ENCODE results near the gene IMPDH2.

IMPDH2 gene

GRCh38 chr3:49028673-49029562 lies at the start of gene IMPDH2:
IMPDH2 (minus strand) TSS chr3:49029398; CDS start chr3:49029350, 48 bp downstream.
- Histone ChIP-seq H3K27ac (ENCODE audit: low read length) (peak within 1 kb of the TSS; percentile 96), H3K27me3 (ENCODE audit: control insufficient read depth in 1 of 2, insufficient read depth in 2 of 2, low read length in 2 of 2) (no peaks in the 10 kb centered on the region), H3K9me3 (ENCODE audit: control insufficient read depth in 2 of 2, low read length in 2 of 2) (no peaks in the 10 kb centered on the region), H3K4me1 (ENCODE audit: control insufficient read depth, insufficient read depth, low read length) (peaks cover 17% of the 10 kb centered on the region), H3K36me3 (ENCODE audit: control insufficient read depth in 2 of 2, insufficient read depth in 2 of 2, low read length in 2 of 2) (peaks cover 45 to 53% of the 10 kb centered on the region in 2 donors), H3K9ac (ENCODE audit: low read length in 2 of 2) (peak within 1 kb of the TSS; percentile 87 to 96), H3K4me3 (ENCODE audit: low read length in 2 of 2) (peak within 1 kb of the TSS; percentile 45 to 84)

DNA sequence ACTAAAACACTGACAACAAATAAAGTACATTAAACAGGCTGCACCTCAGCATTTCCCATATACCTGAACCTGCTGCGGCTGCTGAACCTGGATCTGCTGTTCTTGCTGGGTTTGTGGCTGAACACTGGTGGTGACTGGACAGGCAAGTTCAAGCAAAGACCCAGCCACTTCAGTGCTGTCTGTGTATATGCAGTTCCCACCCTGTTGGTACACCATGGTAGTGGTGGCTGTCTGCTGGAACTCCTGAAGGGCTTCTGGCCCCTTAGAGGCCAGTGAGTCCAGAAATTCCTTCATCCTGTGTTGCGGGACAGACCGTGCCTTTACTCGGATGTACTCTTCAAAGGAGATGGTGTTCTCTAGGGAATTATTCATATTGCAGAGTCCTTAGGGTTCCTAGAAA lies 47.4 kb upstream of the IMPDH2 start:
- Histone ChIP-seq H3K9ac (ENCODE audit: low read length in 2 of 2) (no peak overlapping the region), H3K4me3 (ENCODE audit: low read length in 2 of 2) (no peak overlapping the region), H3K9me3 (ENCODE audit: control insufficient read depth in 2 of 2, low read length in 2 of 2) (no peaks in the 10 kb centered on the region), H3K27me3 (ENCODE audit: control insufficient read depth in 1 of 2, insufficient read depth in 2 of 2, low read length in 2 of 2) (no peaks in the 10 kb centered on the region), H3K27ac (ENCODE audit: low read length) (no peak overlapping the region), H3K4me1 (ENCODE audit: control insufficient read depth, insufficient read depth, low read length) (no peaks in the 10 kb centered on the region), H3K36me3 (ENCODE audit: control insufficient read depth in 2 of 2, insufficient read depth in 2 of 2, low read length in 2 of 2) (peaks cover 31 to 34% of the 10 kb centered on the region in 2 donors)

DNA sequence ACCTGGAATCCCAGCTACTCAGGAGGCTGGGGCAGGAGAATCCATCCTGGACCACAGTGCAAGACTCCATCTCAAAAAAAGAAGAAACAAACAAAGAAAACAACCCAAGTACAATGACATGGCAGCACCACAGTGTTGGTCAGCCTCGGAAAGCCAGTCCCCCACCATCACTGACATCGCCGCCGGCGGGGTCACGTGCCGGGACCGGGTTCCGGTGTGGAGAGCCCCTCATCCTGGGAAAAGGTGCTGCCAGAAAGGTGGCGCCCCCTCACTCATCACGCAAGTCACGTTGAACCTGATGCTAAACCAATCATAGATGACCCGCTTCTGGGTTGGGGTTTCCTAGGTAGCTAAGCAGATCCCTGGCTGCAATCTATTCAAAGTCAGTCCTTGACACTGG lies 46.9 kb upstream of the IMPDH2 start:
- H3K27ac ChIP-seq (ENCODE audit: low read length), result no peak overlapping the region
- H3K9ac ChIP-seq (ENCODE audit: low read length in 2 of 2), result no peak overlapping the region
- no peaks in the 10 kb centered on the region for H3K4me1 ChIP-seq (ENCODE audit: control insufficient read depth, insufficient read depth, low read length)
- H3K9me3 ChIP-seq (ENCODE audit: control insufficient read depth in 2 of 2, low read length in 2 of 2), result no peaks in the 10 kb centered on the region
- H3K4me3 ChIP-seq (ENCODE audit: low read length in 2 of 2), result no peak overlapping the region
- H3K36me3 ChIP-seq (ENCODE audit: control insufficient read depth in 2 of 2, insufficient read depth in 2 of 2, low read length in 2 of 2), result peaks cover 34 to 39% of the 10 kb centered on the region in 2 donors
- no peaks in the 10 kb centered on the region for H3K27me3 ChIP-seq (ENCODE audit: control insufficient read depth in 1 of 2, insufficient read depth in 2 of 2, low read length in 2 of 2)

GRCh38 chr3:49058011-49058410 lies 28.8 kb upstream of the IMPDH2 start:
- Histone ChIP-seq H3K9ac (ENCODE audit: low read length in 2 of 2) (no peak overlapping the region), H3K27me3 (ENCODE audit: control insufficient read depth in 1 of 2, insufficient read depth in 2 of 2, low read length in 2 of 2) (no peaks in the 10 kb centered on the region), H3K4me3 (ENCODE audit: low read length in 2 of 2) (no peak overlapping the region), H3K4me1 (ENCODE audit: control insufficient read depth, insufficient read depth, low read length) (peaks cover 4% of the 10 kb centered on the region), H3K36me3 (ENCODE audit: control insufficient read depth in 2 of 2, insufficient read depth in 2 of 2, low read length in 2 of 2) (peaks cover 31 to 35% of the 10 kb centered on the region in 2 donors), H3K27ac (ENCODE audit: low read length) (no peak overlapping the region), H3K9me3 (ENCODE audit: control insufficient read depth in 2 of 2, low read length in 2 of 2) (no peaks in the 10 kb centered on the region)

DNA sequence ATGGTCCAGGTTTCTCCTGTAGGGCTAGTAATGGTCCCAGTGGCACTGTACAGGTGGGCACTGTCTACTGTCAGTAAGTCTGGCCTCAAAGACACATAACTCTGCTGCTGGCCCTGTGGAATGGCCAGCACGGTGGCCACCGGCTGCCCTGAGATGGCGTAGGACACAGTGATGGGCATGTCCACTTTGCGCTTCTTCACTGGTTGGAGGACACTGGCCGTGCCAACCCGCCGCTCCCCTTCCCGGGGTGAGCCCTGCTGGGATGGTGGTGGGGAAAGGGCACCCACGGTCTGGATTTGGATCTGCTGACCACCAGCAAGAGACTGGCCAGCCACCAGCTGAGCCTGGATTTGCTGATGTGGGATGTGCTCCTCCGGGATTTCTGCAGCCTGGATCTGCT lies 28.1 kb upstream of the IMPDH2 start:
- Histone ChIP-seq H3K27ac (ENCODE audit: low read length) (no peak overlapping the region), H3K9ac (ENCODE audit: low read length in 2 of 2) (no peak overlapping the region), H3K9me3 (ENCODE audit: control insufficient read depth in 2 of 2, low read length in 2 of 2) (no peaks in the 10 kb centered on the region), H3K27me3 (ENCODE audit: control insufficient read depth in 1 of 2, insufficient read depth in 2 of 2, low read length in 2 of 2) (no peaks in the 10 kb centered on the region), H3K4me1 (ENCODE audit: control insufficient read depth, insufficient read depth, low read length) (peaks cover 4% of the 10 kb centered on the region), H3K36me3 (ENCODE audit: control insufficient read depth in 2 of 2, insufficient read depth in 2 of 2, low read length in 2 of 2) (peaks cover 35 to 37% of the 10 kb centered on the region in 2 donors), H3K4me3 (ENCODE audit: low read length in 2 of 2) (no peak overlapping the region)

GRCh38 chr3:49054344-49054862 lies 25.2 kb upstream of the IMPDH2 start:
- peaks cover 4% of the 10 kb centered on the region for H3K4me1 ChIP-seq (ENCODE audit: control insufficient read depth, insufficient read depth, low read length)
- peaks cover 37 to 41% of the 10 kb centered on the region in 2 donors for H3K36me3 ChIP-seq (ENCODE audit: control insufficient read depth in 2 of 2, insufficient read depth in 2 of 2, low read length in 2 of 2)
- no peaks in the 10 kb centered on the region for H3K27me3 ChIP-seq (ENCODE audit: control insufficient read depth in 1 of 2, insufficient read depth in 2 of 2, low read length in 2 of 2)
- H3K27ac ChIP-seq (ENCODE audit: low read length), result no peak overlapping the region
- H3K9me3 ChIP-seq (ENCODE audit: control insufficient read depth in 2 of 2, low read length in 2 of 2), result no peaks in the 10 kb centered on the region
- no peak overlapping the region for H3K9ac ChIP-seq (ENCODE audit: low read length in 2 of 2)
- H3K4me3 ChIP-seq (ENCODE audit: low read length in 2 of 2), result no peak overlapping the region

GRCh38 chr3:49053543-49053942 lies 24.3 kb upstream of the IMPDH2 start:
- H3K27ac ChIP-seq (ENCODE audit: low read length), result no peak overlapping the region
- H3K36me3 ChIP-seq (ENCODE audit: control insufficient read depth in 2 of 2, insufficient read depth in 2 of 2, low read length in 2 of 2), result peaks cover 37 to 41% of the 10 kb centered on the region in 2 donors
- H3K27me3 ChIP-seq (ENCODE audit: control insufficient read depth in 1 of 2, insufficient read depth in 2 of 2, low read length in 2 of 2), result no peaks in the 10 kb centered on the region
- H3K9me3 ChIP-seq (ENCODE audit: control insufficient read depth in 2 of 2, low read length in 2 of 2), result no peaks in the 10 kb centered on the region
- peaks cover 4% of the 10 kb centered on the region for H3K4me1 ChIP-seq (ENCODE audit: control insufficient read depth, insufficient read depth, low read length)
- H3K4me3 ChIP-seq (ENCODE audit: low read length in 2 of 2), result no peak overlapping the region
- no peak overlapping the region for H3K9ac ChIP-seq (ENCODE audit: low read length in 2 of 2)

GRCh38 chr3:49035281-49035680 lies 6.1 kb upstream of the IMPDH2 start:
- Histone ChIP-seq H3K27ac (ENCODE audit: low read length) (no peak overlapping the region), H3K9ac (ENCODE audit: low read length in 2 of 2) (no peak overlapping the region), H3K4me1 (ENCODE audit: control insufficient read depth, insufficient read depth, low read length) (peaks cover 6% of the 10 kb centered on the region), H3K36me3 (ENCODE audit: control insufficient read depth in 2 of 2, insufficient read depth in 2 of 2, low read length in 2 of 2) (peaks cover 32 to 33% of the 10 kb centered on the region in 2 donors), H3K9me3 (ENCODE audit: control insufficient read depth in 2 of 2, low read length in 2 of 2) (no peaks in the 10 kb centered on the region), H3K4me3 (ENCODE audit: low read length in 2 of 2) (no peak overlapping the region), H3K27me3 (ENCODE audit: control insufficient read depth in 1 of 2, insufficient read depth in 2 of 2, low read length in 2 of 2) (no peaks in the 10 kb centered on the region)

DNA sequence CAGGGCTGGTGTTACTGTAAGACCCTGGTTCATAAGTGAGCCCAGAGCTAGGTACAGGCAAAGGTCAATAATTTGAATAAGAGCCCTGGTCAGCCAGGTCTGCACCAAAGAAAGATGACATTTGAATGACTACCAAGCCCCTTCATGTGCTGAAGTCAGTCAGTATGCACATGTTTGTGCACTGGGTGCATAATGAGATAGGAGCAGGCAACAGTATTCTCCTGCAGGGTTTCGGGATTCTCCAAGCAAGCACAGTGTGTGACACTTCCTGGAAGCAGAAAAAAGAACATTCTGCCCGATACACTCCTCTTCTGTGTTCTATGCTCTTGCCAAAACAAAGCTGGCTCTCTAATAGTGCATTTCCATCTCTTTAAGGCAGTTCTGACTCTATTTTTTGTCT lies 5.5 kb upstream of the IMPDH2 start:
- H3K9me3 ChIP-seq (ENCODE audit: control insufficient read depth in 2 of 2, low read length in 2 of 2), result no peaks in the 10 kb centered on the region
- no peak overlapping the region for H3K27ac ChIP-seq (ENCODE audit: low read length)
- no peak overlapping the region for H3K4me3 ChIP-seq (ENCODE audit: low read length in 2 of 2)
- H3K9ac ChIP-seq (ENCODE audit: low read length in 2 of 2), result no peak overlapping the region
- H3K36me3 ChIP-seq (ENCODE audit: control insufficient read depth in 2 of 2, insufficient read depth in 2 of 2, low read length in 2 of 2), result peaks cover 29 to 33% of the 10 kb centered on the region in 2 donors
- peaks cover 6% of the 10 kb centered on the region for H3K4me1 ChIP-seq (ENCODE audit: control insufficient read depth, insufficient read depth, low read length)
- no peaks in the 10 kb centered on the region for H3K27me3 ChIP-seq (ENCODE audit: control insufficient read depth in 1 of 2, insufficient read depth in 2 of 2, low read length in 2 of 2)

DNA sequence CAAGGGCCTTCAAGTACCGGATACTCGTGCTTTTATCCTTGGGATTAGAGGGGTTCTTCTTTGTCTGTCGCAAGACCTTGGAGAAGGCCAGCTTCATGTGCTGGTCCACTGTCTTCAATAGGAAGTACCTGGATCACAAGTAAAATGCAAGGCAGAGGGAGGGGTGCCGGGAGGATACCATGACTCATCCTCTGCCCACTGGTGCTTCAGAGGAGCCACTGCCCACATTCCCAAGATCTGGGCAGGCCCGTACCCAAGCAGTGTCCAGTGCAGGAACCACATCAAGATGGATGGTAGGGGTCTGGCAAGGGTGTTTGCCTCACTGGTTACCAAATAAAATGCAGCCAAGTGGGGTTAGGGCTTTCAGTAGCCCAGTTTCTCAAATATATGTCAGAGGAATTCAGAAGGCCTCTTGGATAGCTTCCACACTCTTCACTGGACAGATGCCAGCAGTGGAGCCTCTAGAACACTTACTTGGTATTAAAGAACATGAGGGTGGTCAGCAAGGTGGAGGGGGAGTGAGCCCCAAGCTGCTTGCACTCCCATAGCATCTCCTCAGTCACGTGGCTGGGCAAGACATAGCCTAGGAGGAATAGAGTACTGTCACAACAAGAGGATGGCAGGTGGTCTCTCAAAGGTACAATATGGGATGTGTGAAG lies 3.6 kb upstream of the IMPDH2 start:
- no peaks in the 10 kb centered on the region for H3K9me3 ChIP-seq (ENCODE audit: control insufficient read depth in 2 of 2, low read length in 2 of 2)
- H3K27ac ChIP-seq (ENCODE audit: low read length), result no peak overlapping the region
- peaks cover 29 to 33% of the 10 kb centered on the region in 2 donors for H3K36me3 ChIP-seq (ENCODE audit: control insufficient read depth in 2 of 2, insufficient read depth in 2 of 2, low read length in 2 of 2)
- H3K27me3 ChIP-seq (ENCODE audit: control insufficient read depth in 1 of 2, insufficient read depth in 2 of 2, low read length in 2 of 2), result no peaks in the 10 kb centered on the region
- H3K9ac ChIP-seq (ENCODE audit: low read length in 2 of 2), result peak overlapping the region in 1 of 2 donors; percentile 13
- no peak overlapping the region for H3K4me3 ChIP-seq (ENCODE audit: low read length in 2 of 2)
- H3K4me1 ChIP-seq (ENCODE audit: control insufficient read depth, insufficient read depth, low read length), result peaks cover 17% of the 10 kb centered on the region
